Measurements from ENCODE around the gene PTPRN2.

DNA sequence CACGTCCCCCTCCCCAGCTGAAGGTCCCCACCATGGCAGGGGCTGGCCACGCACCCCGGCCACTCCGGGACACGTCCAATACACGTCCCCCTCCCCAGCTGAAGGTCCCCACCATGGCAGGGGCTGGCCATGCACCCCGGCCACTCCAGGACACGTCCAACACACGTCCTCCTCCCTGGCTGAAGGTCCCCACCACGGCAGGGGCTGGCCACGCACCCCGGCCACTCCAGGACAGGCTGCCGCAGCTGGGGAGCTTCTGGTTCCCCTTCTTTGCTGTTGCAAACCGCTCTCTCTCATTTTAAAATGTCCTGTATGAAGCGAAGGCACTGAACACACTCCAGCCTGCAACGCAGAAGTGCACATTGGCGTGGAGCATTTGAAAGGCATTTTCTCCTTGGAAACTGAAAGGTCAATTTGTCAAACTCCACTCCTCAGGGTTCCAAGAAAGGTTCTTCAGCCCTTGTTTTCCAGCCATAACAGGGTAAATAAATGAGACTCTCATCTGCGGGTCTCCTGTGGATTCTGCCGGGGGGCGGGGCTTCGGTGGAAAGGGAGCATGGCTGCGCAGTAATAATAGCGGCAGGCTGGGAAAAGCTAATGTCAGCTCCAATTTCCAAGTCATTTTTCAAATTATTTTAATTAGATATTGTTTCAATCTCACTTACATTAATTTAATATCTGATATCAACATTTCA, 670.5 kb downstream of the PTPRN2 start:
- TF ChIP-seq, protein P1, sequence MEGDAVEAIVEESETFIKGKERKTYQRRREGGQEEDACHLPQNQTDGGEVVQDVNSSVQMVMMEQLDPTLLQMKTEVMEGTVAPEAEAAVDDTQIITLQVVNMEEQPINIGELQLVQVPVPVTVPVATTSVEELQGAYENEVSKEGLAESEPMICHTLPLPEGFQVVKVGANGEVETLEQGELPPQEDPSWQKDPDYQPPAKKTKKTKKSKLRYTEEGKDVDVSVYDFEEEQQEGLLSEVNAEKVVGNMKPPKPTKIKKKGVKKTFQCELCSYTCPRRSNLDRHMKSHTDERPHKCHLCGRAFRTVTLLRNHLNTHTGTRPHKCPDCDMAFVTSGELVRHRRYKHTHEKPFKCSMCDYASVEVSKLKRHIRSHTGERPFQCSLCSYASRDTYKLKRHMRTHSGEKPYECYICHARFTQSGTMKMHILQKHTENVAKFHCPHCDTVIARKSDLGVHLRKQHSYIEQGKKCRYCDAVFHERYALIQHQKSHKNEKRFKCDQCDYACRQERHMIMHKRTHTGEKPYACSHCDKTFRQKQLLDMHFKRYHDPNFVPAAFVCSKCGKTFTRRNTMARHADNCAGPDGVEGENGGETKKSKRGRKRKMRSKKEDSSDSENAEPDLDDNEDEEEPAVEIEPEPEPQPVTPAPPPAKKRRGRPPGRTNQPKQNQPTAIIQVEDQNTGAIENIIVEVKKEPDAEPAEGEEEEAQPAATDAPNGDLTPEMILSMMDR (conservative IDR thresholded peaks at IDR 0.05; ENCODE audit: low read length), result no peak
- no peak for TF ChIP-seq EZH2phosphoT487 (IDR thresholded peaks at IDR 0.05; ENCODE audit: borderline replicate concordance, low read depth, low read length)

Measured in OCI-LY7 (cell line).